GM21576 (cell line): ENCODE results near the gene CDH4.

Source experiments
- ATAC-seq: cut with Tn5 transposase; IDR thresholded peaks from one replicate; pipeline ENCODE4 v1.9.1; 2021; ENCODE audit warnings: mild to moderate bottlenecking, moderate library complexity; ENCODE audit not compliant: unreplicated experiment

CDH4 gene

DNA sequence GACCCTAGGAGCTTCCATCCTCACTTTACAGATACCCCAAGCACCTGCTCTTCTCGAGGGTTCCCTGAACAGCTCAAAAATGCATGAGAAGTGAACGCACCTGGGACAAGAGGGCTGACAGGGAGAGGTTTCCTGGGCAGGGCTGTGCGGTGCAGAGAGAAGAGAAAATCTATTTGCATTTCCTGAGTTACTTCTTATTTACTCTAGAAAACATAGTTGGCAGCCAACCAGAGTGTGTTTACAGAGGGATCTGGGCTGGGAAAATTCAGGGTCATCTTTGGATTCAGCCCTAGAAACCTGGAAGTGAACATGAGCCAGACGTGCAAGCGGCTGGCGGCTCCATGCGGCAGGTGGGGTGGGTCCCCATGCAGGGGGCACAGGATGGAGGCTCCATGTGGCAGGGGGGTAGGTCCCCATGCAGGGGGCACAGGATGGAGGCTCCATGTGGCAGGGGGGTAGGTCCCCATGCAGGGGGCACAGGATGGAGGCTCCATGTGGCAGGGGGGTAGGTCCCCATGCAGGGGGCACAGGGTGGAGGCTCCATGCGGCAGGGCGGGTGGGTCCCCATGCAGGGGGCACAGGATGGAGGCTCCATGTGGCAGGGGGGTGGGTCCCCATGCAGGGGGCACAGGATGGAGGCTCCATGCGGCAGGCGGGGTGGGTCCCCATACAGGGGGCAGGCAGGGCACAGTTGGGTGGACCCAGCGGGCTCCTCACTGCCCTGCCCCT, 471.6 kb downstream of the CDH4 start:
- no peak for ATAC-seq

DNA sequence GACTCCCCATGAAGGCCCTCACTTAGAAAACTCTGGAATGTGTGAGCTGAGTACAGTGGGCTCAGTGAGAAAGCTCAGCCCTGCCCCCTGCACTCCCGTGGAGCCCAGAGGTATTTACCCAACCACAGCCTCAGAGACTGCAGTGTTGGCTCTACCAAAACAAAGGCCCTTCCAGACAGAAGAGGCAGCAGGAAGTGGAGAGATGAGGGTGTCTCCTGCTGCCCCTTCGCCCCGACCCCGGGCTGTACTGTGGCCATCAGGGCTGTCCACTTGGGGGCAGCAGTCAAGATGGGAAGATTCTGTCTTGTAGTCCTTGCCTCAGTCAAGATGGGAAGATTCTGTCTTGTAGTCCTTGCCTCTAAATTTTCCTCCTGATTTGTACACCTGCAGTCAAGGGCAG, 472.3 kb downstream of the CDH4 start:
- ATAC-seq, result no peak

DNA sequence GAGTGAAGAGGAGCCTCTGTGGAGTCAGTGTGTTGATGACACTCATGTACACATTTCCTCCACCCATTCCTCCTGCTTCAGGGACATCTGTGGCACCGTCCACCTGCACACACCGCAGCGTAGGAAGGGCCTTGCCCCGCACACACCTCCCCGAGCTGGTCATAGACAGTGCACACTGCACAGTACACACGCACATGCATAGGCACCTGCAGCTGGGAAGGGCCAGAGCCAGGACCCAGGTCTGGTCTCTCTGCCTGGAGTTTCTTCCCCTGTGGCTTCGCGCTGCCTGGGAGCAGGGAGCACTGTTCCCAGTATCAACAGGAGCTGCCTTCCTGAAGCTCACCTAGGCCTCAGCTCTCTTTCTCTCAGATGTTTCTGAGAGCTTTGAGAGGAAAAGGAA, 473.1 kb downstream of the CDH4 start:
- no peak for ATAC-seq

DNA sequence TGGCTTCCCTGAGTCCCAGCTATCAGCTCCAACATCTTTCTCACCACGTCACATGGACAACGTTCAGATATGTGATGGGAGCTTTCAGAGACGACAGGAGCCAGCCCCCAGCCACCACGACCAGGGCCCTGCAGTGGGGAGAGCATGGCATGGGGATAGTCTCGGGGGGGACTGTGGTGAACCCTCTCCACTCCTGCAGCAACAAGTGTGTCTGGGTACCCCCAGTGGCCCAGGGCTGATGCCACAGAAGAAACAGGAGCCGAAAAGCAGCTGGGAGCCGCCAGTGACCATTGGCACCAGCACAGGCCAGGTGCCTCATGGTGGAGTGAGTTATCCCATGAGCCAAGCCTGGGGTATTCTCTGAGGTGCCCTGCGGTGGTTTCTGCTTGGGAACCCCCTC, 473.9 kb downstream of the CDH4 start:
- ATAC-seq, result no peak

DNA sequence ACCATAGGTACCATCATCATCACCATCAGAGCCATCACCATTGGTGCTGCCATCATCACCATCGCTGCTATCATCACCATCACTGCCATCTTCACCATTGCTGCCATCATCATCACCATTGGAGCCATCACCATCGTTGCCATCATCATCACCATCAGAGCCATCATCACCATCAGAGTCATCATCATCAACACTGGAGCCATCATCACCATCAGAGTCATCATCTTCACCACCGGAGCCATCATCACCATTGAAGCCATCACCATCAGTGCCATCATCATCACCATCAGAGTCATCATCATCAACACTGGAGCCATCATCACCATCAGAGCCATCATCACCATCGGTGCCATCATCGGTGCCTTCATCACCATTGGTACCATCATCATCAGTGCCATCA, 474.9 kb downstream of the CDH4 start:
- no peak for ATAC-seq

DNA sequence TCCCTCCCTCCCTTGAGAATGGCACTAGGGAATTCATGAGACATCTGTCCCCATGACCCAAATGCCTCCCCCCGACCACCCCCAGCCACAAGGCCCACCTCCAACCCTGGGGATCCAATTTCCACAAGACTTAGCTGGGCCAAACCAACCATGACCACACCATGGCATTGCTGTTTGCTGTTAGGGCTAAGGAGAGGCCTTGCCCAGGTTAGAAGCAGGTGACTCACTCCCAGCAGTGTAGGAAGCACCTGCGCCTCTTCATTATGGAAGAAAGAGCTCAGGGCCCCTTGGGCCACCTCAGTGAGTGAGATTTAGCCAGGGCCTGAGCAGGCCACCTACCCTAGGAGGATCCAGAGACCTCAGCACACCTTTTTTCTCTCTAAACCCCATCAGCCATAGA, 475.7 kb downstream of the CDH4 start:
- ATAC-seq, result no peak

DNA sequence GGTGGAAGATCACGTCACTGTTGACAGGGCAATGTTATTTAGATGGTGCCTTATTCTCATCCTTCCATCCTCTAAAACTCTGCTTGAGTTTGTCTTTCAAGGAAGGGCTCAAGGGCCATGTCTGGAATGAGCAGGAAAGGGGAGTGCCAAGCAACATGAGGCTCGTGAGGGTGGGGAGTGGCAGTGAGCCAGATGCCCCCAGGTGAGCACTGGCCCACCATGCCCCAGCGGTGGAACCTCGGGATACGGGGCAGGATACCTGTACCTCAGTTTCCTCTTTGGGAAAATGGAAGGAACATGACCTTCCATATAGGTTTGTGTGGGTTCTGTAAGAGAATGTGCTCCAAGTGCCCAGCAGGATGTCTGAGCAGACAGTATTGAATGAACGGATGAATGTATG, 476.3 kb downstream of the CDH4 start:
- ATAC-seq, result no peak

DNA sequence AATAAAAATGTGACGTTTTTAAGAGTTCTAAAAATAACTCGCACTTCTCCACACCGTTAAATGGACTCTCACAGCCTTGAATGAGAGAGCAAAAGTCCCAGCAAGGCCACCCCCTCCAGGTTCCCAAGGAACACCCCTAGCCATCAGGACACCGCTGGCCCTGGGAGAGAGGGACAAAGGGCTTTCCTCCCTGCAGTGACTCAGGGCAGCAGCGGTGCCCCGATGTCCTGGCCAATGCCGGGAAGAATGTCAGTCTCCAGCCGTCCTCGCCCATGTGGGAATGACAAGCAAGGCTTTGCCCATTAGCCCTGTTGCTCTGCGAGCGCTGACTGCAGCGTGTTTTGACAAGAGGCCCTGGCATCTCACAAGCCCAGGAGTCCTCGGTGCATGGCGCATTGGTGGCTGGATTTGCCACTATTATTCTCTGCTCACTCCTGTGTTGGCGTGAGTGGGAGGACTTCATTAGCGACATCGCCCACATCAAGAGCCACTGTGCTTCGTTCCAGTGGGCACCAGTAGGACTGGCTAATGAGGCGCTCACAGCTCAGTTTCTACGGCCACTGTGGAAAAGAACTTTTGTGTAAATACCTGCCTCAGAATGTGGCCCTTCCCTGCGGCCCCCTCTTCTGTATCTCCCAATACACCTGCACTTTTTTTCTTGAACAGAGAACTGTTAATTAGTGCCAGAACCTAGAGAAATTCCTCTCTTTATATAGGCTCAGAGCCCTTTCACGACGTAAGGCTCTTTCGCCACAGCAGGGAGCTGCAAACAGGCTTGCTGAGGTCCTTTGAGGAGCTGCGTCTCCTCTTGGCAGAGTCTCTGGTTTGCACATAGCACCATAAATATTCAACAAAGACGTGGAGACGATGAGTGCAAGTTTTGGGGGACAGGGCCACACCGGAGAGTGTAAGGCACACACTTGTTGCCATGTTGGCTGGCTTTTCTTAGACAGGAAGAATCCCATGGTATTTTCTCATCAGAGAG, 477.0 kb downstream of the CDH4 start:
- ATAC-seq, result no peak

DNA sequence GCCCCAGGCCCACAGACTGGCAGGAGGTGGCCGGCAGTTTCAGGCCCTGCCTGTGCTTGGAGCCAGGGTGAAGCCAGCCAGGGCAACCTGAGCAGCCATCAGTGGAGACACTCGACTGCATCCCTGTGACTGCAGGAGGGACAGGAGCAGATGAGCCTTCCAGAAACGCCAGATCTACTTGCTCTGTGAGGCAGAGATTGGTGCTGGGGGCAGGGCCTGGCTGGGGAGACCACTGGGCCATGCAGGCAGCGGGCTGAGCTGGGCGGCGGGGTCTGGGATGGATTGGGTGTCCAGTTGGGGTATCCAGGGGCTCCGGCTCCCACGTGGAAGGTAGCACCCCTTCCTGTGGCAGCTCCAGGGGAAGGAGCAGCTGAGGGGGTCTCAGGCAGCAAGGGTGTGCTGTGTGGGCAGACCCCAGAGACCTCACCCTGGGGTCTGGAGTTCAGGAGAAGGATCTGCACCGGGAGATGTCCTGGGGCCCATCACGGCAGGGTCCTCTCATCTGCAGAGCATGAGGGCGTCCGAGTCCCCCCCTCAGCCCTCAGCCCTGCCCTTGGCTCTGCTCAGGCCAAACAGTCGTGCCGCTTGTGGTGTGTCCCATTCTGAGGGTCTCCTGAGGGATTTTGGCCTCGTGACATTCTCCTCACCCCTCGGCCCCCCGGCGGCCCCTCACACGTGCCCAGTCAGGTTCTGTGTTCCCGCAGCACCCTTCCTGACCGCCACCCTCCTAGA, 478.7 kb downstream of the CDH4 start:
- no peak for ATAC-seq

DNA sequence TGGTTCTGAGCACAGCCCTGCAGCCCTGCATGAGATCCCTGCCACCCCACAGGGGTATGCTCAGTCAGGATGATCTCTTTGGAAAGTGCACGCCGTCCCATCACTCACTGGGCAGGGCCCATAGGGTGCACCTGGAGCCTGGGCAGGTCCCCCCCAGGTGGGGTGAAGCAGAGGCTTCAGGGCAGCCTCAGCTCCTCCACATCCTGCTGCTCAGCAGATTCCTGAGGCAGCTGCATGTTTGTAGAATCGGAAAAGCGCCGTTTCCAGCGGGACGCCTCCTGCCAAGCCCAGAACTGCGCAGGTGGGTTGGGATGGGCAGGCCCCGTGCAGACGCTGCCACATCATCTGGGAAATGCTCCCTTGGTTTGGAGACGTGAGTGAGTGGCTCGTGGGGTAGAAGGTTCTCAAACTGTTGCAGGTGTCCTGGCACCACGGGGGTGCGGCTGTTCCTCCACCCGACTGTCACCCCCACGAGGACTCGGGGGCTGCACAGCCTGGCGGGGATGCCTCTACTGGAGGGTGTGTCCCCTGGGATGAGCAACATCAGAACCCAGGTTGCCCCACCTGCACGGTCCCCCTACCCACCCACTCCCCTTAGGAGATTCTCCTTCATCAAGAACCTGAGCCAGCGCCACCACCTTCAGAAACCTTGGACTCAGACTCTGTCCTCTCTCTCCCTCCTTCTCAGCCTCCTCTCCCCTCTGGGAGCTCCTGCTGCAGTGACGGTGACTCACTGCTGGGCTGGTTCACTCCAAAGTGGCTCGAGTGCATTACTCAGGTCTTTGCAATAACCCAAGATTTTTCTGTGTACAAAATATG, 479.5 kb downstream of the CDH4 start:
- no peak for ATAC-seq

DNA sequence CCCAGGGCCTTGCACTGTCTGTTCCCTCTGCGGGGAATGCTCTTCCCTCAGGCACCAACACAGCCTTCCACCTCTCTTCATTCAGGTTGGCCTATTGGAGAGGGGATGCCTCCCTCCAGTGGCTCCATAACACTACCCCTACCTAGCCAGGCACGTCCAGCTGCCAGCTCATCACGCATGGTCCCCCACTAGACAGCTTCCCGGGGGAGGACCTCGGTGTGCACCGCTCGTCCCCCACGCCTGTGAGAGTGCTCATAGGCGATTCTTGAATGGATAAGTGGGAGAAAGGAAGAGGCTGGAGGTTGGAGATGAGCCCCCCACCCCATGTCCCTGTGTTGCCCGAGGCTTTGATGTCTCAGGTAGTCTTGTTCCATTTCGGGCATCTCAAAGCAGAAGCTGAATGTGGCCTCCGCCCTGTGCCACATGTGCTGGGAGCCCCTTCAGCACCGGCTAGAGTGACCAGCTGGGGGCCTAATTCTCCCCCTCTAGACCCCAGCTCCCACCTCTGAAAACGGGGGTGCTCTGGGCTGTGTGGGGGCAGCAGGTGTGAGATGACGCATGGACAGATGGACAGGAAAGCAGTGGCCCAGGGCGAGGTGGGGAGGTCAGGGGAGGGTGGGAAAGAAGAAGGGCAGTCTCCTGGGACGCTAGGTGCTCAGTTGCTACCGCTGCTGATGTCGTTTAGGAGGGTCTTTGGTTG, 480.6 kb downstream of the CDH4 start:
- ATAC-seq, result no peak

DNA sequence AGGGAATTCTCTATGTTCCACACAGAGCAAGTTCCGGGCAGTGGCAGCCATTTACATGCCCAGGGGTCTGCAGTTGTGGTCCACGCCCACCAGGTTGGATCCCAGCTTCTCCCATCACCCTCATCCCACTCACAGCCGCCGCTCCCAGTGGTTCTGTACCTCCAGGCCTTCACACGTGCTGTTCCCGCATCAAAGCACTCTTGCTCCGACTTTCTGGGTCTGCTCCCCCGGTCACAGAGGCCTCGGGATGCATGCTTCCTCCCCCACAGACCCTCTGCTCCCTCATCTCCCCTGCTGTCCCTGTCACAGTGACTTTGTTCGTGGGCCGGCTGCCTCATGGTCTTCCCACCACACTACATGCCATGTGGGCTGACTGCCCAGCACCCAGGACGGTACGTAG, 481.2 kb downstream of the CDH4 start:
- ATAC-seq, result no peak

DNA sequence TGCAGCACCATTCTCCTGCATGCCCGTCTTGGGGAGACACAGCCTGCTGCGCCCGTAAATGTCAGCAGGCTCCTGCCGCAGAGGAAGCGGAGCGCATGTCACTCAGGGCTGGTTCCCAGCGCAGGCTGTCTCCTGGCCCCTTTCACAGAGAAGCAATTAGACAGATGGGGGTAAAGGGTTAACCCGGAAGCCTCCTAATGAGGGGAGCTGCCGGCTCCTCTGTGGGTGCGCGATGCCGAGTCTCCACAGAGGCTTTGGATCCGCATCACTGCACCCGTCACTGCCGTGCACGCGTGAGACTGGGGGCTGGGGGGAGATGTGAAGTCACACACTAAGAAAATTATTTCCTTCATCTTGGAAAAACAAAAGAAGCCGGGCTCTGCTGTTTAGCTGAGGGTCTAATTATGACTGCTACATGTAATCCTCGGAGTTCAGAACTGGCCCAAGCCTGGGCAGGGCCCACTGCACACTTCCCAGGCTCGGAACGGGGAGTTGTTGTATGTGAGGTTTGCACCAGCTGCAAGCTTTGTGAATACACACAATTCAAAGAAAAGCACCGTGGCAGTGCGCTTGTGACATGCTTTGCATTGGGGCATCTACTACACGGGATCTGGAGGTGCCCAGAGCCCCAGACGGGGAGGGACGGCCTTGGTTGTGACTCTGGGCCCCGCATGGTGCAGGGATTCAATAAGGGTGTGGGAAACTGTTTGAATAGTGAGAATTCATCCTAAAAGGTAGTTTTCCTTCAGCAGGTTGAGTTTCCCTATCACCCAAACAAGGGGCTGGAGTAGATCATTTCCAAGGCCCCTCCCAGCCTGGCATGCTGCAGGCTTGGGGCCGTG, 482.1 kb downstream of the CDH4 start:
- no peak for ATAC-seq

DNA sequence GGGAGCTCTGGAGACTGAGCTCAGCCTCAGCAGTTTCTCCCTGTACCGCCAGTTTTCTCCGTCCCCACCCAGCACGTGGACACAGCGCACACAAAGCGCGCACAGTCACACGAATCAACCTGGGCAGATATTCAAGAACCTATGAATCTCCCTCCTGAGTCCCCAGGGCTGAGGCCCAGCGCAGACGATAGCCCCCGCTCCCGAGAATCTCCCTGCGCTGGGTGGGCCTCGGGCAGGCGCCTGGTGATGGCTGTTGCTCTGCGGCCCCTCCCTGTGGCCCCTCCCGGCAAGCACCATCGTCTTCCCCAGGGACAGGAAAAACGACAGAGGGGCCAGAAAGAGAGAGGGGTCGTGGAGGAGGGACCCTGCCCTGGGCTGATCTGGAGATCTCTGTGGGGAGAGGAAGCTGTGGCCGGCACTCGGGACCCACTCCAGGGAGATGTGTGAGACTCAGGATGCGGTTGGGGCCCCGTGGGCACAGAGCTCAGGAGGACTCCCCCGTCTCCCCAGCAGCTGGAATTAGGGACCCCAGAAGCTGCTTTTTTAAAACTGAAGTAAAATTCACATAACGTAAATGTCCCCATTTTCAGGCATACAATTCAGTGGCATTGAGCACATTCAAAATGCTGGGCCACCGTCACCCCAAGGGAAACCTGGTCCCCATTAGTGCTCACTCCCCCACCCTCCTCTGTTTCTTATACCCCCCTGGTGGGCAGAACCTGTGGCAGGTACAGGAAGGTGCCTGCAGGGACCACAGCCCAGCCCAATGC, 482.9 kb downstream of the CDH4 start:
- ATAC-seq, result no peak

DNA sequence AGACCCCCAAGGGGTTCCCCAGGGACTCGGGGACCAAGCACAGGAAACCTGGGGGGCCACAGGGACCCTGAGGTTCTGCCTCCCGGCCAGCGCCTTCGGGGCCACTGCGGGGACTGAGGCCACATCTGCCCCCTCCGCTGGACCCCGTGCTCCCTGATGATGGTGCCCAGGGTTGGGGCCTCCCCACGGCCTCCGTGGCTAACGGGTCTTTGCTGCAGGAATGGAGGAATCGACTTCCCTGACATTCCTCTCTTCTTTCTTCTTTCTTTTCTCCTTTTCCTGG, 483.4 kb downstream of the CDH4 start:
- no peak for ATAC-seq

DNA sequence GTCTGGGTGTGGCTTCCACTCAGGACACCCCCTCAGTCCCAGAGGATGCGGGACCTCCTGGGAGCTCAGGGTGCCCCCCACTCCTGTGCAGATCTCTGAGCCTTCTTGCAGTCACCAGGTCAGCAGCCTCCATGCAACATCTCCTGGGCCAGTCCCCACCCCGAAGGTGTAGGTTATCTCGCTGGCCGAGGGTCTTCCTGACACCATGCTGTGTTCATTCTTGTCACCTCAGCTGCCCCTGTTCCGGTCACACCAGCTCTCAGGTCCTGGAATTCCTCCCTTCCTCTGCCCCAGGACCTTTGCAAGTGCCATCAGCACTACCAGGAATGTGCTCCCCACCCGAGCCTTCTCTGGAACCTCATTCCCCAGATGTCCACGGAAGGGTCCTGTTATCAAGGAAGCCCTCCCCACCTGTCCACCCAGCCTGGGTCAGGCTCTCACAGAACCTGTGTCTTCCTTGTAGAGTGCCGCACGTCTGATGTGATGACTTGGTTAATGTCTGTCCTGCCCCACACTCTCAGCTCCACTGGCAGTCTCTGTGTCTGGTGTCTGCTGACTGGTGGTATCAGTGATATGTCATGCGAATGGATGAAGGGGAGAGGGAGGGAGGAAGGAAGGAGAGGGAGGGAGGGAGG, 484.1 kb downstream of the CDH4 start:
- ATAC-seq, result no peak

DNA sequence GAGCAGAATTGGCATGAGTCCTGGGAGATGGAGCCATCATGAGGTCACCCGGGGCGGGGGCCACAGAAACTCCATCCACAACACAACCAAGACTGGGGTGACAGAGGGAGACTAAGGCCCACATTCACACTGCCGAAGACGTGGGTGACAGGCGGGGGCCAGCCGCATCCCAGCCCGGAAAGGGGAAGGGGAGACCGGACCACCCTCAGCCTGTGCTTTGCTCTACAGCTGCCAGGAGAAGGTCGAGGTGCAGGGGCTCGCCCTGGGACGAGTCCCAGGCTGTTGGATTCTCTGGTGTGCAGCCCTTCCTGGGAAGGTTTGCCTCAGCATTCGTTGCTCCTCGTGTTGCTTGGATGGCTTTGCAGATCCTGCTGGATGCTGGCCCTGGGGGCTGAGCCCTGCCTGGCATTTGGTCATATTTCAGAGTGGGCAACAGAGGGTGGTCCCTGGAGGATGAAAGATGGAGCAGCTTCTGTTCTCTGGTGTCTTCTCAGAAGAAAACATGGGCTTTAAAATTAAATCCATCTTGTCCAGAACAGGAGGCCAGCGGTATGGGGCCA, 484.8 kb downstream of the CDH4 start:
- no peak for ATAC-seq

DNA sequence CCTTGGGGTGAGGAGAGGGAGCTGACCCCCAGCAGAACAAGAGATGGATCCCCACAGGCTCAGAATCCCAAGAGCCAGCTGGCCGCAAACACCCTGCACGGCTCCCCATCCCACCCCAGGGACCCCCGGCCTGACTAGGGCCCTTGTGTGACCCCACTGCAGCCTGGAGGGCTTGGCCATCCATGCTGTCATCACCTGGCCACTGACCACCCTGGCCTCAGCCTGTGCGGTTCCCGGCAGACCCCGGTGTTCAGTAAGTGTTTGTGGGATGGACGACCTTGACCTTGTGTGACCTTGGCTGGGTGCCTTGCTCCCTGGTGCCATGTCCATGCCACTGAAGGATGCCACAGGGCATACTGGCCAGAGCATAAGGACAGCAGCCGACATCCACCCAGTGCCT, 485.3 kb downstream of the CDH4 start:
- ATAC-seq, result no peak
